ENCODE measurements around the gene AAMP.

- TF ChIP-seq, protein P1, sequence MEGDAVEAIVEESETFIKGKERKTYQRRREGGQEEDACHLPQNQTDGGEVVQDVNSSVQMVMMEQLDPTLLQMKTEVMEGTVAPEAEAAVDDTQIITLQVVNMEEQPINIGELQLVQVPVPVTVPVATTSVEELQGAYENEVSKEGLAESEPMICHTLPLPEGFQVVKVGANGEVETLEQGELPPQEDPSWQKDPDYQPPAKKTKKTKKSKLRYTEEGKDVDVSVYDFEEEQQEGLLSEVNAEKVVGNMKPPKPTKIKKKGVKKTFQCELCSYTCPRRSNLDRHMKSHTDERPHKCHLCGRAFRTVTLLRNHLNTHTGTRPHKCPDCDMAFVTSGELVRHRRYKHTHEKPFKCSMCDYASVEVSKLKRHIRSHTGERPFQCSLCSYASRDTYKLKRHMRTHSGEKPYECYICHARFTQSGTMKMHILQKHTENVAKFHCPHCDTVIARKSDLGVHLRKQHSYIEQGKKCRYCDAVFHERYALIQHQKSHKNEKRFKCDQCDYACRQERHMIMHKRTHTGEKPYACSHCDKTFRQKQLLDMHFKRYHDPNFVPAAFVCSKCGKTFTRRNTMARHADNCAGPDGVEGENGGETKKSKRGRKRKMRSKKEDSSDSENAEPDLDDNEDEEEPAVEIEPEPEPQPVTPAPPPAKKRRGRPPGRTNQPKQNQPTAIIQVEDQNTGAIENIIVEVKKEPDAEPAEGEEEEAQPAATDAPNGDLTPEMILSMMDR (conservative IDR thresholded peaks at IDR 0.05; ENCODE audit: low read length) = no peak
- TF ChIP-seq EZH2phosphoT487 (IDR thresholded peaks at IDR 0.05; ENCODE audit: borderline replicate concordance, low read depth, low read length) = no peak
These were observed 40.1 kb downstream of the AAMP start for GRCh38 chr2:218229851-218230250.
